Astrocyte of the spinal cord (primary cell): ENCODE results near the gene DGCR2.

Experiments used
- DNase-seq: peaks from one replicate; pipeline ENCODE4 v3.0.0; 2011; ENCODE audit warnings: low read depth, low spot score
- H3K4me3 ChIP-seq: 2 replicates; pipeline ENCODE4 v1.5.1; 2011; ENCODE audit warnings: low read depth, mild to moderate bottlenecking, low read length, moderate library complexity
- in situ Hi-C: cut with HindIII; loops from 2 replicates; pipeline ENCODE4 v1.10.0; 2017; ENCODE audit warnings: low sequenced_read_pairs
- TF ChIP-seq, protein P1 (sequence below): IDR thresholded peaks from 2 replicates; pipeline ENCODE4 v1.5.1; 2012; ENCODE audit warnings: low read depth, mild to moderate bottlenecking, low read length, inconsistent platforms

Gene DGCR2

DNA sequence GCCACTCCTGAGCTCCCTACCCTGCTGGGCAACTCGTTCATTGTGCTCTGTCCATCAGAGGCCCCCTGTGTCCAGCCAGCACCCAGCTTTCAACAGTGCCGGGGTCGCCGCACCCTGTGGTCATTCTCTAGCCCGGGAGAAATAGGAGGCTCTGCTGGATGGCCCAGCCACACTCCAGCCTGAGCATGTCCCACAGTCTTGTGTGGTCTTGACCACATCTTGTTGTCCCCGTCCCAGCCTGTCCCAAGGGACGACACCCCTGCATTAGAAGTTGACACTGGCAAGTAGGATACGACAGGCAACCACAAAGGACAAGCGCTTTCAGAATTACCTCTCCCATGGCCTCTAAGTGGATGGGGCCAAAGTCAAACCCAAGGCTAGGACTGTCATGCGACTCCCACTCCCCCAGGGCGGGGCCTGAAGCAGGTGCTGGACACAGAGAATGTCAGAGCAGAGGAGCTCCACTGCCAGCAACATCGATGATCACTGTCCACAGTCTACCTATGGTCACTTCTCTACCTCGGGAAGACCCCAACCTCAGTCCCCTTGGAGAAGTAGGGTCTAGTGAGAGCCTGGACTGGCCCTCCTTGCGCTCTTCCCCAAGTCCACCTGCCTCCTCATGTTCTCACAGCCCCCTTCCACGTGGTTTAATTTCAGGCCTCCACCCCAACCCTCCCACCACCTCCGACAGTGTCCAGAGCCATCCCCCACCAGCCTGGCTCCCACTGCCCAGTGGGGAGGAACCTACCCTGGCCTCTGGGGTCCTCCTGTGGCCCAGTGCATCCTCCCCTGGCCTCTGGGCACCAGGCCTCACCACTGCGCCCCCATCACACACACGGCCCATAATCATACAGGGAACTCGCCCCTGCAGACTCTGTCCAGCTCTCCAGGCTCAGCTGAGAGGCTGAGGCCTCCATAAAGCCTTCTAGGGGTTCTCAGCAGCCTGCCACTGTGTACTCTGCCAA lies 4.4 kb upstream of the DGCR2 start:
- TF ChIP-seq, protein P1, sequence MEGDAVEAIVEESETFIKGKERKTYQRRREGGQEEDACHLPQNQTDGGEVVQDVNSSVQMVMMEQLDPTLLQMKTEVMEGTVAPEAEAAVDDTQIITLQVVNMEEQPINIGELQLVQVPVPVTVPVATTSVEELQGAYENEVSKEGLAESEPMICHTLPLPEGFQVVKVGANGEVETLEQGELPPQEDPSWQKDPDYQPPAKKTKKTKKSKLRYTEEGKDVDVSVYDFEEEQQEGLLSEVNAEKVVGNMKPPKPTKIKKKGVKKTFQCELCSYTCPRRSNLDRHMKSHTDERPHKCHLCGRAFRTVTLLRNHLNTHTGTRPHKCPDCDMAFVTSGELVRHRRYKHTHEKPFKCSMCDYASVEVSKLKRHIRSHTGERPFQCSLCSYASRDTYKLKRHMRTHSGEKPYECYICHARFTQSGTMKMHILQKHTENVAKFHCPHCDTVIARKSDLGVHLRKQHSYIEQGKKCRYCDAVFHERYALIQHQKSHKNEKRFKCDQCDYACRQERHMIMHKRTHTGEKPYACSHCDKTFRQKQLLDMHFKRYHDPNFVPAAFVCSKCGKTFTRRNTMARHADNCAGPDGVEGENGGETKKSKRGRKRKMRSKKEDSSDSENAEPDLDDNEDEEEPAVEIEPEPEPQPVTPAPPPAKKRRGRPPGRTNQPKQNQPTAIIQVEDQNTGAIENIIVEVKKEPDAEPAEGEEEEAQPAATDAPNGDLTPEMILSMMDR, result no peak
- no peak overlapping the region for H3K4me3 ChIP-seq
- no peak for DNase-seq
- in situ Hi-C loops, result no loop called here

DNA sequence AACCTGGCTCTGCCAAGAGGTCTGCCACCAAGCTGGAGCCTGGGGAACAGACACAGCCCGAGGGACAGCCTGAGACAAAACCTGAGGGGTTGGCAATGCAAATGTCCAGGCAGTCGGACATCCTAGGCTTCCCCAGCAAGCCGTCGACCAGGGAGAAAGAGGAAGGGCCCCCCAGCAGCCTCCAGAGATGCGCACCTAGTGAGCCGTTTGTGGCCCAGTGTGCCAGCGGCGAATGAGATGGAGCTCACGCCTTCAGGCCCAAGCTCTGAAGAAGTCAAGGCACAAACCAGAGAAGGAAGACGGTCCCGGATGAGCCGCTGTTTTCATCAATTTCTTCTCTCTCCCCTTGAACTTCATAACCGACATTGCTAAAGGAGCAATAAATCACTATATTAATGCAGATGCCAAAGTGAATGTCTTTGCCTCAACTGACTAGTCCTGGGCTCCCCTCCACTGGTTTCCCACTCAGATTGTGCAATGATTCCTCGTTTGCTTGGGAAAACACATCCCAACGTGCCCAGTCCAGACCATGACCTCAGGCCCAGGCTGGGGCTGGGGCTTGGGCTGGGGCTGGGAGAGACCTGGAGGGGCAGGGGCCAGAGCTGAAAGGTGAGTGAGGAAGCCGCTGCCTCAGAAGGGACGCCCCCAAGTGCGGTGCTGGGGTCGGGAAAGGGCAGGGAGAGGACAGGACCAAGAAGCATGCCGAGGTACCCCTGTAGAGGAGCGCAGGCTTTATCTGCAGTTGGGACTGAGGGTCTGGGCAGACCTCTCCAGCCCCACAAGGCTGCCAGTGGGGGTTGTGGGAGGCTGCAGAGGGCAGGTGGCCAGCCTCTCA lies 3.5 kb upstream of the DGCR2 start:
- TF ChIP-seq, protein P1, result no peak
- in situ Hi-C loops, result no loop called here
- no peak overlapping the region for H3K4me3 ChIP-seq
- DNase-seq, result no peak

DNA sequence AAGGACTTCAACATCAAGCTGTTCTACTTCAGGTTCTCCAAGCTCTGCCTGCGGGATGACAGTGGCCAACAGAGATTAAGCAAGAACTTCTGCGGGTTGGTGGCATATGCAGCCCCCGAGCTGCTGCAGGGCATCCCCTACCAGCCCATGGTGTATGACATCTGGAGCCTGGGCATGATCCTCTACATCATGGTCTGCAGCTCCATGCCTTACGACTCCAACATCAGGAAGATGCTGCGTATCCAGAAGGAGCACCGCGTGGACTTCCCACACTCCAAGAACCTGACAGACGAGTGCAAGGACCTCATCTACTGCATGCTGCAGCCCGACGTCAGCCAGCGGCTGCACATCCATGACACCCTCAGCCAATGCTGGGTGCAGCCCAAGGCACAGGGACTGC lies 2.8 kb upstream of the DGCR2 start:
- DNase-seq, result no peak
- H3K4me3 ChIP-seq, result no peak overlapping the region
- TF ChIP-seq, protein P1, result no peak
- in situ Hi-C loops, result no loop called here

DNA sequence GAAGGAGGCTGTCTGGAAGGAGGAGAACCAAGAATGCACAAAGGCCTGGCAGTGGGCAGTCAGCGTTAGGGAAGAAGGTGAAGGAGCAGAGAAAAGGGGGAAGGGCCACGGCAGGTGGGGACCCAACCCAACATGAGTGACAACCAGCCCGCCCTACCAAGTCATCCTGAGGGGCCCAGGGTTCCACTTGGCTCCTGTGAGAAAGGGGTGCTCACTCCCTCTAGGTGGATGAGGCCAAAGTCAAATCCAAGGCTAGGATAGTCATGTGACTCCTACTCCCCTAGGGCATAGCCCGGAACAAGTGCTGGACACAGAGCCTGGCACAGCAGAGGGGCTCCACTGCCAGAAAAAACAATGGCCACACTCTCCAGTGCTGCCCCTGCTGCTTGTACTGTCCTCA lies 2.2 kb upstream of the DGCR2 start:
- TF ChIP-seq, protein P1, result no peak
- DNase-seq, result no peak
- in situ Hi-C loops, result no loop called here
- no peak overlapping the region for H3K4me3 ChIP-seq

DNA sequence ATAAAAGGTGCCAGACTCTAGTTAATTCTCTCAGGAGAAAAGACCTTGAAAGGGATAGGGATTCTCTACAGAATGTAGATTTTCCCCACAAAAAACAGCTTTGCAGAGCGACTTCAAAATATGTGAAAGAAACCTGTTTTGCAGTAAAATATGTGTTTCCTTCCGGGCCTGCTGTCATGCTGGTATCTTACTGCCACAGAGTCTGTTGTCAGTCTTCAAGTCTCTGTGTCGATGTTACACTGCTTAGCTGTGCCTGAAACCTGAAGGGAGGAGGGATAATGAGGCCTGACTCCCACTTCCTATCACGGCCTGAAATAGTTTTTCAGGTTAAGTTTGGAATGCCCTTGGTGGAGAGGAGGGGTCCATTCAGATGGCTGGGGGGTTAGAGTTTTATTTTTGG lies 1.7 kb upstream of the DGCR2 start:
- TF ChIP-seq, protein P1, result no peak
- no peak overlapping the region for H3K4me3 ChIP-seq
- no peak for DNase-seq
- in situ Hi-C loops, result no loop called here

DNA sequence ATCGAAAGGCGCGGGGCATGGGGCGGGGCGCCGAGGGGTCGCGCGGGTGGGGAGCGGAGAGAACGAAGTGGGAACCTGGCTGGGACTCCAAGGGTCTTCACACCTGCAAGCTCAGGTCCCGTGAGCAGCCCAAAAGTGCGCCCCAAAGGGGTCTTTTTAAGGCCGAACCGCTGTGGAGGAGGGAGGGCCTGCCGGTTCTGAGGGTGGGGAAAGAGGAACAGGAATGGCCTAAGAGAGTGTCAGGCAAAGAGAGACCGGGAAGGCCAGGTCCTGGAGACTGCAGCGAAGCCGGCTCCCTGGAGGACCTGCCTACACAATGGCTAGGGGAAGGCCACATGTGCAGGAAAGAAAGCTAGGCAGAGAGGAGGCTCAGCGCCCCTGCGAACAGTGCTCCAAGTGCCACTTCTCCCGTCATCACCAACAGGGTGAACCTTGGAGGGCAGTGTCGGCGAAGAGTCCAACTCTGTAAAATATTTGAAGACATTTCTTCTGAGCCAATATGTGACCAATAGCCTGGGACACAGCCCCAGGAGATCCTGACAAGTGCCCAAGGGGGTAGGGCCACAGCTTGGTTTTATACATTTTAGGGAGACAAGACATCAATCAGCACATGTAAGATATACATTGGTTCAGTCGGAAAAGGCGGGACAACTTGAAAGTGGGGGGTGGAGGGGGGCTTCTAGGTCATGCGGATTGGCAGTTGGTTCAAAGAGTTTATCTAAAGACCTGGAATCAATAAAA lies 710 bp upstream of the DGCR2 start:
- in situ Hi-C loops, result no loop called here
- H3K4me3 ChIP-seq, result peak overlapping the region; percentile 48
- TF ChIP-seq, protein P1, result no peak
- no peak for DNase-seq
